BJ (cell line): ENCODE results near the gene PRRC1. TPM values are rescaled to one million over a fixed set of nuclear protein-coding genes. Genes with fewer than 3 reads are reported as not detected.

Source experiments
- CTCF ChIA-PET: fragments of 350-600 bp; formaldehyde crosslinking; extraction: SDS; loops from one replicate; lab custom pipeline; 2021; ENCODE audit warnings: antibody characterized with exemption, inconsistent platforms; lab: Yijun Ruan, JAX
- POLR2A ChIA-PET: fragments of 300-600 bp; sonication (Branson Sonifier 250); formaldehyde crosslinking; extraction: SDS; loops from one replicate; lab custom pipeline; 2021; ENCODE audit warnings: antibody characterized with exemption; lab: Charles Lee
- DNase-seq: peaks from one replicate; pipeline ENCODE4 v3.0.0-alpha.2; 2011; ENCODE audit warnings: low read depth
- H3K27me3 ChIP-seq: 2 replicates; pipeline ENCODE4 v1.6.0; 2011; ENCODE audit warnings: low read length; ENCODE audit not compliant: control insufficient read depth, insufficient read depth
- H3K36me3 ChIP-seq: 2 replicates; pipeline ENCODE4 v1.5.1; 2011; ENCODE audit warnings: low read length; ENCODE audit not compliant: control insufficient read depth, insufficient read depth
- H3K4me3 ChIP-seq: 2 replicates; pipeline ENCODE4 v1.5.1; 2011; ENCODE audit warnings: low read depth, mild to moderate bottlenecking, control low read depth, low read length
- CTCF ChIP-seq: IDR thresholded peaks from 2 replicates; pipeline ENCODE4 v1.5.1; 2011; ENCODE audit warnings: low read depth, mild to moderate bottlenecking, control low read depth, inconsistent platforms, low read length, moderate library complexity; ENCODE audit not compliant: insufficient read depth
- polyA plus RNA-seq: library from polyadenylated mRNA; depleted of rRNA; stranded (reverse); fragments of >200 nt; gene quantifications from 2 replicates; pipeline ENCODE4 v1.2.3, GENCODE V29; 2011

The PRRC1 gene
- polyA plus RNA-seq, 1 experiment = 71.3 TPM

- no peaks in the 10 kb centered on the region for H3K36me3 ChIP-seq
- peaks cover 5% of the 10 kb centered on the region for H3K27me3 ChIP-seq
- peak; percentile 75 for TF ChIP-seq CTCF
- CTCF ChIA-PET = interaction anchor here (0.6 to 3.6 kb wide), 30 partner anchors 8 to 1140 kb away, joined by 3 to 15 read pairs (median 4); no protein-coding TSS in a partner anchor
- H3K4me3 ChIP-seq = no peak overlapping the region
- POLR2A ChIA-PET = no interaction called here
- peak; percentile 13 for DNase-seq
Observed at GRCh38 chr5:127492854-127493738, 24.3 kb upstream of the PRRC1 start.

- CTCF ChIA-PET = no interaction called here
- 0 out of 2 replicates have a peak, but pooled peaks cover 3% of the 10 kb centered on the region for H3K27me3 ChIP-seq
- no peak for TF ChIP-seq CTCF
- no peak for DNase-seq
- no peaks in the 10 kb centered on the region for H3K36me3 ChIP-seq
- H3K4me3 ChIP-seq = no peak overlapping the region
- POLR2A ChIA-PET = no interaction called here
Observed at GRCh38 chr5:127498548-127498947, 18.9 kb upstream of the PRRC1 start.

GRCh38 chr5:127505905-127506304 lies 11.5 kb upstream of the PRRC1 start:
- DNase-seq = no peak
- H3K4me3 ChIP-seq = no peak overlapping the region
- TF ChIP-seq CTCF = no peak
- CTCF ChIA-PET = interaction anchor here (1.0 kb wide), 1 partner anchor 11 kb away, joined by 3 read pairs; the partner anchor contains the start of gene PRRC1
- H3K27me3 ChIP-seq = peaks cover 2% of the 10 kb centered on the region
- no peaks in the 10 kb centered on the region for H3K36me3 ChIP-seq
- POLR2A ChIA-PET = no interaction called here

GRCh38 chr5:127506616-127507015 lies 10.8 kb upstream of the PRRC1 start:
- Histone ChIP-seq H3K4me3 (no peak overlapping the region), H3K27me3 (peaks cover 2% of the 10 kb centered on the region), H3K36me3 (no peaks in the 10 kb centered on the region)
- no peak for TF ChIP-seq CTCF
- DNase-seq = no peak
- CTCF ChIA-PET = interaction anchor here (1.0 to 1.4 kb wide), 3 partner anchors 11 to 15 kb away, joined by 3 to 8 read pairs (median 5); partner anchors contain the start of gene PRRC1
- POLR2A ChIA-PET = no interaction called here

- no peak for TF ChIP-seq CTCF
- CTCF ChIA-PET = interaction anchor here (0.6 to 1.0 kb wide), 2 partner anchors 16 to 18 kb away, joined by 3 to 4 read pairs; no protein-coding TSS in a partner anchor
- peaks cover 2% of the 10 kb centered on the region for H3K27me3 ChIP-seq
- POLR2A ChIA-PET = no interaction called here
- no peak for DNase-seq
- no peaks in the 10 kb centered on the region for H3K36me3 ChIP-seq
- H3K4me3 ChIP-seq = no peak overlapping the region
Observed at GRCh38 chr5:127508644-127509373, 8.6 kb upstream of the PRRC1 start.
